H1 (cell line): ENCODE data around the gene PELI2. TPM values are rescaled to one million over a fixed set of nuclear protein-coding genes. Genes with fewer than 3 reads are reported as not detected.

ENCODE experiments used
- CTCF ChIA-PET: fragments of 300-600 bp; sonication (Branson Sonifier 250); formaldehyde crosslinking; loops from one replicate; lab custom pipeline; 2021; ENCODE audit not compliant: partially characterized antibody; lab: Charles Lee
- POLR2A ChIA-PET: fragments of 300-600 bp; sonication (Branson Sonifier 250); formaldehyde crosslinking; loops from one replicate; lab custom pipeline; 2021; ENCODE audit warnings: inconsistent platforms; ENCODE audit not compliant: partially characterized antibody; lab: Charles Lee
- DNase-seq, 2 experiments: peaks; one replicate each; pipeline versions ENCODE4 v3.0.0 to v3.0.0-alpha.2; 2010 to 2022; ENCODE audit warnings: low spot score in 2 of 2, low read depth in 1 of 2, mixed read lengths in 1 of 2
- FAIRE-seq: peaks from 2 replicates; lab custom pipeline; 2011; peaks lifted over from hg19 to GRCh38; lab: Jason Lieb, UNC
- H2AFZ ChIP-seq: 2 replicates; pipeline ENCODE4 v1.8.1; 2012; ENCODE audit warnings: low read length, inconsistent platforms
- H2AK5ac ChIP-seq: 2 replicates; pipeline ENCODE4 v1.6.1; 2013; ENCODE audit warnings: low read depth, low read length
- H2BK120ac ChIP-seq: replicated peaks from 2 replicates; pipeline ENCODE3; 2013; ENCODE audit warnings: low read depth, low read length, inconsistent platforms
- H2BK12ac ChIP-seq: 2 replicates; pipeline ENCODE4 v1.6.1; 2013; ENCODE audit warnings: low read depth, low read length
- H2BK15ac ChIP-seq: 2 replicates; pipeline ENCODE4 v1.6.1; 2013; ENCODE audit warnings: low read length
- H2BK20ac ChIP-seq: 2 replicates; pipeline ENCODE4 v1.6.1; 2013; ENCODE audit warnings: low read length
- H2BK5ac ChIP-seq: 2 replicates; pipeline ENCODE4 v1.6.1; 2013; ENCODE audit warnings: low read depth, low read length
- H3K14ac ChIP-seq: 2 replicates; pipeline ENCODE4 v1.6.1; 2013; ENCODE audit warnings: inconsistent platforms; ENCODE audit not compliant: insufficient read length
- H3K18ac ChIP-seq: 2 replicates; pipeline ENCODE4 v1.6.1; 2013; ENCODE audit warnings: low read length; ENCODE audit errors: extremely low read depth
- H3K23ac ChIP-seq: 2 replicates; pipeline ENCODE4 v1.6.1; 2013; ENCODE audit warnings: inconsistent platforms; ENCODE audit not compliant: insufficient read length
- H3K23me2 ChIP-seq: 2 replicates; pipeline ENCODE4 v1.6.1; 2013; ENCODE audit warnings: low read depth, low read length
- H3K27ac ChIP-seq: 2 replicates; pipeline ENCODE4 v1.6.1; 2011; ENCODE audit warnings: low read depth, low read length, inconsistent platforms
- H3K27me3 ChIP-seq, 4 experiments: replicated peaks in 1 of 4; 1 replicate in 1 of 4; 2 replicates in 3 of 4; pipeline versions ENCODE4 v1.6.1 to v1.8.1; 2011 to 2013; ENCODE audit warnings: low read length in 3 of 4, mild to moderate bottlenecking in 3 of 4, inconsistent platforms in 2 of 4, mixed read lengths in 2 of 4, moderate library complexity in 1 of 4; ENCODE audit not compliant: control insufficient read depth in 3 of 4, insufficient read depth in 3 of 4; ENCODE audit errors: extremely low read depth in 1 of 4
- H3K36me3 ChIP-seq, 4 experiments: 2 replicates each; pipeline versions ENCODE4 v1.6.1 to v1.8.1; 2011 to 2013; ENCODE audit warnings: mild to moderate bottlenecking in 4 of 4, low read length in 3 of 4, moderate library complexity in 2 of 4, control low read depth in 1 of 4, inconsistent platforms in 1 of 4; ENCODE audit not compliant: insufficient read depth in 4 of 4, control insufficient read depth in 2 of 4
- H3K4ac ChIP-seq: replicated peaks from 2 replicates; pipeline ENCODE3; 2013; ENCODE audit warnings: low read length, low read depth, mixed read lengths, inconsistent platforms; ENCODE audit not compliant: insufficient read length
- H3K4me1 ChIP-seq, 4 experiments: replicated peaks in 1 of 4; 1 replicate in 1 of 4; 2 replicates in 3 of 4; pipeline versions ENCODE4 v1.6.1 to v1.8.1; 2011 to 2013; ENCODE audit warnings: low read length in 3 of 4, inconsistent platforms in 2 of 4, mixed read lengths in 1 of 4; ENCODE audit not compliant: insufficient read depth in 4 of 4, control insufficient read depth in 3 of 4
- H3K4me2 ChIP-seq, 2 experiments: 2 replicates each; pipeline versions ENCODE4 v1.6.1 to v1.8.1; 2011 to 2013; ENCODE audit warnings: low read depth in 2 of 2, low read length in 2 of 2, control low read depth in 1 of 2, inconsistent platforms in 1 of 2, mild to moderate bottlenecking in 1 of 2; ENCODE audit not compliant: insufficient read depth in 1 of 2
- H3K4me3 ChIP-seq, 4 experiments: fragments of 200-600, 300-600 bp in 1 of 4; sonication (generic), shearing (Covaris generic), sonication (Bioruptor Twin) in 1 of 4; 2 replicates each; pipeline versions ENCODE4 v1.5.1 to v1.8.1; 2011 to 2016; ENCODE audit warnings: low read length in 4 of 4, low read depth in 3 of 4, control low read depth in 2 of 4, inconsistent platforms in 2 of 4, mild to moderate bottlenecking in 2 of 4, mixed read lengths in 1 of 4, moderate library complexity in 1 of 4; ENCODE audit not compliant: insufficient read depth in 2 of 4; ENCODE audit errors: extremely low read depth in 1 of 4
- H3K56ac ChIP-seq: replicated peaks from 2 replicates; pipeline ENCODE3; 2013; ENCODE audit warnings: low read depth, mild to moderate bottlenecking, mixed read lengths, low read length, inconsistent platforms; ENCODE audit not compliant: insufficient read length
- H3K79me1 ChIP-seq: 2 replicates; pipeline ENCODE4 v1.6.1; 2013; ENCODE audit warnings: low read depth, low read length, control low read depth
- H3K79me2 ChIP-seq, 2 experiments: 2 replicates each; pipeline versions ENCODE4 v1.6.1 to v1.8.1; 2012 to 2013; ENCODE audit warnings: low read length in 2 of 2, mild to moderate bottlenecking in 2 of 2, inconsistent platforms in 1 of 2; ENCODE audit not compliant: insufficient read depth in 2 of 2, control insufficient read depth in 1 of 2
- H3K9ac ChIP-seq, 4 experiments: replicated peaks in 1 of 4; 1 replicate in 1 of 4; 2 replicates in 3 of 4; pipeline versions ENCODE4 v1.6.1 to v1.8.1; 2011 to 2013; ENCODE audit warnings: low read depth in 3 of 4, low read length in 3 of 4, control low read depth in 2 of 4, mild to moderate bottlenecking in 2 of 4, moderate library complexity in 2 of 4, inconsistent platforms in 1 of 4; ENCODE audit errors: extremely low read depth in 1 of 4
- H3K9me3 ChIP-seq, 2 experiments: 2 replicates each; pipeline versions ENCODE4 v1.6.1 to v1.8.1; 2012 to 2013; ENCODE audit warnings: mild to moderate bottlenecking in 2 of 2, moderate library complexity in 2 of 2, control low read depth in 1 of 2, inconsistent platforms in 1 of 2, low read depth in 1 of 2, low read length in 1 of 2, mixed read lengths in 1 of 2; ENCODE audit not compliant: insufficient read depth in 2 of 2
- H4K20me1 ChIP-seq, 2 experiments: replicated peaks in 1 of 2; 2 replicates each; pipeline versions ENCODE3 to v1.8.1; 2011 to 2013; ENCODE audit warnings: inconsistent platforms in 2 of 2, low read length in 2 of 2, mild to moderate bottlenecking in 1 of 2; ENCODE audit not compliant: insufficient read depth in 2 of 2, control insufficient read depth in 1 of 2
- H4K5ac ChIP-seq: 2 replicates; pipeline ENCODE4 v1.6.1; 2013; ENCODE audit warnings: low read length, low read depth, mixed read lengths, inconsistent platforms; ENCODE audit not compliant: insufficient read length
- H4K8ac ChIP-seq: 2 replicates; pipeline ENCODE4 v1.8.0; 2013; ENCODE audit warnings: mild to moderate bottlenecking, moderate library complexity, low read length, inconsistent platforms; ENCODE audit not compliant: insufficient read depth; ENCODE audit errors: extremely low read depth
- H4K91ac ChIP-seq: replicated peaks from 2 replicates; pipeline ENCODE3; 2013; ENCODE audit warnings: low read length, mixed read lengths, inconsistent platforms; ENCODE audit not compliant: insufficient read length
- GTF2F1 ChIP-seq: IDR thresholded peaks from 2 replicates; pipeline ENCODE4 v1.6.1; 2012; ENCODE audit warnings: low read depth, low read length, improper control_type of control experiment, borderline replicate concordance
- HDAC2 ChIP-seq, 2 experiments: fragments of 300-600 bp in 1 of 2; sonication (generic) in 1 of 2; IDR thresholded peaks; 2 replicates each; pipeline ENCODE4 v1.6.1; 2011 to 2012; ENCODE audit warnings: low read depth in 2 of 2, low read length in 2 of 2, mild to moderate bottlenecking in 2 of 2, moderate library complexity in 2 of 2, borderline replicate concordance in 1 of 2, inconsistent platforms in 1 of 2
- KDM1A ChIP-seq: fragments of 200-600, 300-600 bp; sonication (generic); IDR thresholded peaks from 2 replicates; pipeline ENCODE4 v1.7.1; 2016; ENCODE audit warnings: mild to moderate bottlenecking, low read length, borderline replicate concordance
- SIRT6 ChIP-seq: IDR thresholded peaks from one replicate; pipeline ENCODE4 v1.7.1; 2012; ENCODE audit warnings: low read length, inconsistent platforms
- SP4 ChIP-seq: IDR thresholded peaks from 2 replicates; pipeline ENCODE4 v1.6.1; 2012; ENCODE audit warnings: low read length, inconsistent platforms
- WGBS, 2 experiments: shearing (Covaris generic) in 1 of 2; methylation state at CpG; one replicate each; pipeline versions ENCODE4 v1.1.6 to v1.1.7; 2013 to 2015; ENCODE audit warnings: low lambda C conversion rate in 2 of 2, mixed read lengths in 2 of 2, inconsistent platforms in 1 of 2, low coverage in 1 of 2, missing lambda C conversion rate in 1 of 2; ENCODE audit not compliant: insufficient replicate concordance in 2 of 2, insufficient coverage in 1 of 2, insufficient read length in 1 of 2; ENCODE audit errors: extremely low coverage in 1 of 2, missing lambda C conversion rate in 1 of 2; 5-methylcytosine and 5-hydroxymethylcytosine counted together
- polyA plus RNA-seq, 7 experiments: library from polyadenylated mRNA; depleted of rRNA in 3 of 7; stranded (reverse) in 5 of 7; unstranded in 2 of 7; fragments of >200 nt in 5 of 7; fragments of 200-250 nt in 2 of 7; gene quantifications; 1 replicate in 5 of 7; 2 replicates in 1 of 7; 4 replicates in 1 of 7; pipeline versions ENCODE4 v1.2.1 to v1.2.3, GENCODE V29; 2011 to 2013; ENCODE audit warnings: missing spikeins in 2 of 7, mixed read lengths in 2 of 7
- total RNA-seq: library from RNA; stranded (reverse); fragmentation: NEBNext Ultra II Directional; extraction: Animal tissue kit (Norgen Biotek cat#: 25700); gene quantifications from 2 replicates; pipeline ENCODE4 v1.2.1, GENCODE V29; 2021

Gene PELI2
- total and polyA plus RNA-seq, 2 of the 8 experiments (the other 6 are each of a cell fraction or from before 2014, with no cell fraction given), result 14.6 to 25.7 TPM

DNA sequence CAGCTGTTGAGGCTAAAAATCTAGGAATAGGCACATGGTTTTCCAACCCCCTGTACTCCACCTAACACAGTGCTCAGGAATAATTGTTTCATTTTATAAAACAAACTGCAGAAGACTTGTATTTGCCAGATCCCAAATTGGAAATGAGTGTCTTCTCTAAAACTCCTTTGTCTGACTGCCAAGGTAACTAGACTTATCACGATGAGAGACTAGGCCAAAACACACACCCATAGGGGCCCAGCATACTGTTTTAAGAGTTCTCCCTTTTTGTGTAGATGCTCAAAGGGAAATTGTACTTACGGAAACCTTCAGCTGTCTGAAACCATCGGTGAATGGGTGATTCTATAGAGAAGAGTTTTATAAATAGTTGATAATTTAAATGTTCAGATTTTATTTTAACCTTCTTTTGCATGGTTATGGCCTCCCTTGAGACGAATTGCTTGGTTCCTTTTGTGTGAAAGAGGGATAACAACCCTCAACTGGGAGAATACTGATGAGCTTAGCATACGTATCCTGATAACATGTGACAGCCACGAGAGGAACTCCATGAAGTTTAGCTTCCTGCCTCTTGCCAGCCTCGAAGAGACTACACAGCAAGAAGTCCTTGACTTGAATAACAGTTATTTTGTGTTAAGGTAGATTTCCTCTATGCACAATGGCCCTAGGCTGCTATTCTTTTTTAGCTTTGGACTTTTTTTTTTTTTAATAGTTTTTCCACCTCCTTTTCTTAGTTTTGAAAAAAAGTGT lies 103.3 kb downstream of the PELI2 start:
- Histone ChIP-seq H3K4ac (no peak overlapping the region), H2BK15ac (no peak overlapping the region), H4K8ac (no peak overlapping the region), H3K14ac (no peak overlapping the region), H2BK5ac (no peak overlapping the region; the same call in 1 of the 2 replicates), H2BK12ac (no peak overlapping the region), H3K9ac (no peak overlapping the region), H3K56ac (no peak overlapping the region), H3K23me2 (no peaks in the 10 kb centered on the region)
- DNase-seq, result no peak
- POLR2A ChIA-PET, result interaction anchor here (1.4 kb wide), 1 partner anchor 15 kb away, joined by 3 read pairs; no protein-coding TSS in a partner anchor
- TF ChIP-seq KDM1A, result no peak
- no peak for TF ChIP-seq SP4
- TF ChIP-seq GTF2F1, result no peak
- TF ChIP-seq HDAC2 (IDR thresholded peaks at IDR 0.05; ENCODE audit: borderline replicate concordance in 1 of 2, low read depth in 2 of 2, low read length in 2 of 2), result no peak
- TF ChIP-seq SIRT6, result no peak
- TF ChIP-seq, all 59 proteins: peak for 0
- Histone ChIP-seq H3K79me1 (no peaks in the 10 kb centered on the region; the same call in none of the 2 replicates), H4K91ac (no peak overlapping the region), H3K27ac (no peak overlapping the region), H3K18ac (no peak overlapping the region), H2BK20ac (no peak overlapping the region), H2AK5ac (no peak overlapping the region), H3K4me3 (no peak overlapping the region), H2BK120ac (no peak overlapping the region), H4K20me1 (no peaks in the 10 kb centered on the region), H2AFZ (no peak overlapping the region), H3K36me3 (no peaks in the 10 kb centered on the region), H3K4me2 (no peak overlapping the region), H3K9me3 (no peaks in the 10 kb centered on the region), H3K4me1 (no peaks in the 10 kb centered on the region), H3K27me3 (no peaks in the 10 kb centered on the region), H3K79me2 (no peaks in the 10 kb centered on the region), H4K5ac (no peak overlapping the region), H3K23ac (no peak overlapping the region)
- no peak for FAIRE-seq
- WGBS, 2 experiments, result 93% methylated on average over 7 of the region's 7 CpGs; no CpG with 5 or more reads in 1 of the 2 experiments
- CTCF ChIA-PET, result interaction anchor here (0.9 to 1.4 kb wide), 2 partner anchors 27 to 490 kb away, joined by 3 to 4 read pairs; no protein-coding TSS in a partner anchor
